GM12878 (cell line): ENCODE measurements around the gene ZBED5. TPM values are rescaled to one million over a fixed set of nuclear protein-coding genes. Genes with fewer than 3 reads are reported as not detected.

ENCODE experiments used
- ATAC-seq: fragments of 200-7000 bp; cut with Tn5 transposase; 3 replicates; pipeline ENCODE4 v1.9.1; 2020; ENCODE audit warnings: mild to moderate bottlenecking, moderate library complexity
- BruUV-seq: library from RNA; stranded (reverse); fragments of 400-500 nt; replicated peaks from 2 replicates; lab custom pipeline; 2021; lab: Mats Ljungman, UMichigan
- CTCF ChIA-PET: fragments of 300-600 bp; sonication (Branson Sonifier 250); formaldehyde crosslinking; extraction: SDS; loops from one replicate; lab custom pipeline; 2021; ENCODE audit warnings: inconsistent platforms; lab: Yijun Ruan, JAX
- POLR2A ChIA-PET: fragments of 350-600 bp; formaldehyde crosslinking; extraction: SDS; loops from one replicate; lab custom pipeline; 2021; ENCODE audit warnings: inconsistent platforms; lab: Charles Lee
- RAD21 ChIA-PET: fragments of 300-600 bp; sonication (Branson Sonifier 250); formaldehyde crosslinking; loops from one replicate; lab custom pipeline; 2023; ENCODE audit warnings: antibody characterized with exemption; ENCODE audit not compliant: unreplicated experiment; lab: Charles Lee
- SMC1A ChIA-PET: fragments of 300-600 bp; sonication (Branson Sonifier 250); formaldehyde crosslinking; loops from one replicate; lab custom pipeline; 2023; ENCODE audit not compliant: unreplicated experiment, uncharacterized antibody; lab: Charles Lee
- DNase-seq: peaks from one replicate; pipeline ENCODE4 v3.0.0-alpha.2; 2011; ENCODE audit warnings: low read depth, low spot score
- FAIRE-seq: peaks from 3 replicates; lab custom pipeline; 2011; peaks lifted over from hg19 to GRCh38; lab: Jason Lieb, UNC
- H2AFZ ChIP-seq: 2 replicates; pipeline ENCODE4 v1.6.0; 2011; ENCODE audit warnings: low read depth, low read length, control low read depth; ENCODE audit not compliant: control insufficient read depth
- H3K27ac ChIP-seq: 2 replicates; pipeline ENCODE4 v1.5.1; 2011; ENCODE audit warnings: control low read depth; ENCODE audit not compliant: control insufficient read depth, insufficient read depth
- H3K27me3 ChIP-seq, 2 experiments: replicated peaks in 1 of 2; 2 replicates each; pipeline versions ENCODE4 v1.6.0 to v1.6.1; 2011; ENCODE audit warnings: low read length in 1 of 2; ENCODE audit not compliant: control insufficient read depth in 2 of 2, insufficient read depth in 2 of 2
- H3K36me3 ChIP-seq, 2 experiments: 2 replicates each; pipeline ENCODE4 v1.5.1; 2011; ENCODE audit warnings: low read length in 1 of 2; ENCODE audit not compliant: control insufficient read depth in 2 of 2, insufficient read depth in 2 of 2
- H3K4me1 ChIP-seq: 2 replicates; pipeline ENCODE4 v1.6.1; 2011; ENCODE audit warnings: mild to moderate bottlenecking, low read length, moderate library complexity, mixed read lengths; ENCODE audit not compliant: control insufficient read depth, insufficient read depth
- H3K4me2 ChIP-seq: 2 replicates; pipeline ENCODE4 v1.6.0; 2011; ENCODE audit warnings: control low read depth; ENCODE audit not compliant: control insufficient read depth, insufficient read depth
- H3K4me3 ChIP-seq: fragments of 200-600 bp; sonication (generic); 2 replicates; pipeline ENCODE4 v1.5.1; 2016
- H3K79me2 ChIP-seq: 2 replicates; pipeline ENCODE4 v1.6.0; 2011; ENCODE audit warnings: low read length; ENCODE audit not compliant: control insufficient read depth, insufficient read depth
- H3K9ac ChIP-seq: 2 replicates; pipeline ENCODE4 v1.8.0; 2011; ENCODE audit warnings: low read length, control low read depth, mixed read lengths; ENCODE audit not compliant: control insufficient read depth, insufficient read depth
- H3K9me3 ChIP-seq: replicated peaks from 3 replicates; pipeline ENCODE4 v1.5.1; 2011; ENCODE audit warnings: mild to moderate bottlenecking, low read length; ENCODE audit not compliant: control insufficient read depth, insufficient read depth
- H4K20me1 ChIP-seq: 2 replicates; pipeline ENCODE4 v1.6.0; 2011; ENCODE audit not compliant: control insufficient read depth, insufficient read depth
- CHD4 ChIP-seq: fragments of 200-600 bp; sonication (generic); IDR thresholded peaks from 2 replicates; pipeline ENCODE4 v1.6.1; 2016; ENCODE audit warnings: mild to moderate bottlenecking
- ETV6 ChIP-seq, 2 experiments: fragments of 450-650 bp in 1 of 2; IDR thresholded peaks in 1 of 2; conservative IDR thresholded peaks in 1 of 2; 2 replicates each; pipeline ENCODE4 v1.6.1; 2014; ENCODE audit warnings: antibody characterized with exemption in 1 of 2, borderline replicate concordance in 1 of 2, low read depth in 1 of 2, mild to moderate bottlenecking in 1 of 2, moderate library complexity in 1 of 2
- GATAD2B ChIP-seq: fragments of 450-650 bp; conservative IDR thresholded peaks from 2 replicates; pipeline ENCODE4 v1.6.1; 2017; ENCODE audit warnings: low read depth, mild to moderate bottlenecking, moderate library complexity
- HDGF ChIP-seq: fragments of 450-650 bp; IDR thresholded peaks from 2 replicates; pipeline ENCODE4 v1.6.1; 2016; ENCODE audit warnings: antibody characterized with exemption
- MEF2B ChIP-seq: fragments of 450-650 bp; IDR thresholded peaks from 2 replicates; pipeline ENCODE4 v1.6.1; 2018; ENCODE audit warnings: mild to moderate bottlenecking, moderate library complexity; ENCODE audit not compliant: partially characterized antibody, poor library complexity, severe bottlenecking
- MYC ChIP-seq: IDR thresholded peaks from 2 replicates; pipeline ENCODE4 v1.6.1; 2011; ENCODE audit warnings: mild to moderate bottlenecking, low read length, moderate library complexity, inconsistent platforms; ENCODE audit not compliant: insufficient read depth, insufficient replicate concordance, insufficient read length, severe bottlenecking
- POLR2AphosphoS5 ChIP-seq: IDR thresholded peaks from 2 replicates; pipeline ENCODE4 v1.6.1; 2011; ENCODE audit warnings: mild to moderate bottlenecking, low read length, inconsistent platforms
- POU2F2 ChIP-seq: IDR thresholded peaks from 3 replicates; pipeline ENCODE4 v1.6.1; 2011; ENCODE audit warnings: low read depth, mild to moderate bottlenecking, low read length, borderline replicate concordance
- RELA ChIP-seq: fragments of 450-650 bp; IDR thresholded peaks from 2 replicates; pipeline ENCODE4 v1.8.0; 2014; ENCODE audit warnings: borderline replicate concordance; ENCODE audit not compliant: partially characterized antibody
- RUNX3 ChIP-seq: IDR thresholded peaks from 2 replicates; pipeline ENCODE4 v1.6.1; 2012; ENCODE audit warnings: low read length, inconsistent platforms
- SMC3 ChIP-seq: IDR thresholded peaks from 2 replicates; pipeline ENCODE4 v1.6.1; 2011; ENCODE audit warnings: low read length, improper control_type of control experiment, borderline replicate concordance
- SREBF1 ChIP-seq: IDR thresholded peaks from 2 replicates; pipeline ENCODE4 v1.6.1; 2012; ENCODE audit warnings: mild to moderate bottlenecking, low read length
- WGBS: methylation state at CpG from one replicate; pipeline ENCODE4 v1.1.6; 2016; ENCODE audit warnings: low lambda C conversion rate; ENCODE audit not compliant: insufficient replicate concordance, insufficient coverage; ENCODE audit errors: missing lambda C conversion rate; 5-methylcytosine and 5-hydroxymethylcytosine counted together
- in situ Hi-C: fragments of 300-500 bp; cut with MboI; formaldehyde crosslinking; loops from 9 replicates; pipeline ENCODE4 v1.14.3; 2018; ENCODE audit warnings: mixed read lengths
- intact Hi-C: fragments of 100-400 bp; cut with micrococcal nuclease; formaldehyde crosslinking; loops from one replicate; pipeline ENCODE4 v1.14.2; 2022; ENCODE audit not compliant: unreplicated experiment
- polyA plus RNA-seq, 11 experiments: library from polyadenylated mRNA; depleted of rRNA in 4 of 11; unstranded in 6 of 11; stranded (reverse) in 5 of 11; fragments of >200 nt; fragmentation: Nextera tagmentation in 4 of 11; fragmentation: Illumina TruSeq in 1 of 11; extraction: Ambion mirVana in 4 of 11; extraction: Trizol in 1 of 11; gene quantifications; 1 replicate in 1 of 11; 2 replicates in 10 of 11; pipeline versions ENCODE4 v1.2.1 to v1.2.3, GENCODE V29; 2011 to 2016; ENCODE audit warnings: inconsistent platforms in 2 of 11, missing spikeins in 2 of 11, low read depth in 1 of 11
- total RNA-seq, 4 experiments: library from RNA; depleted of rRNA in 3 of 4; stranded (reverse); fragments of >200 nt in 3 of 4; fragmentation: Illumina TruSeq in 1 of 4; extraction: Trizol in 1 of 4; gene quantifications; 2 replicates each; pipeline versions ENCODE4 v1.2.1 to v1.2.3, GENCODE V29; 2013 to 2021
- TF ChIP-seq, protein P1 (sequence below): IDR thresholded peaks from 2 replicates; pipeline ENCODE4 v1.6.1; 2012; ENCODE audit warnings: improper control_type of control experiment, low read depth, low read length; ENCODE audit not compliant: insufficient replicate concordance

ZBED5 gene
- total and polyA plus RNA-seq, 10 of the 15 experiments (the other 5 are each of a cell fraction or from before 2014, with no cell fraction given) = 27.3 to 86.8 (median 37.6) TPM

DNA sequence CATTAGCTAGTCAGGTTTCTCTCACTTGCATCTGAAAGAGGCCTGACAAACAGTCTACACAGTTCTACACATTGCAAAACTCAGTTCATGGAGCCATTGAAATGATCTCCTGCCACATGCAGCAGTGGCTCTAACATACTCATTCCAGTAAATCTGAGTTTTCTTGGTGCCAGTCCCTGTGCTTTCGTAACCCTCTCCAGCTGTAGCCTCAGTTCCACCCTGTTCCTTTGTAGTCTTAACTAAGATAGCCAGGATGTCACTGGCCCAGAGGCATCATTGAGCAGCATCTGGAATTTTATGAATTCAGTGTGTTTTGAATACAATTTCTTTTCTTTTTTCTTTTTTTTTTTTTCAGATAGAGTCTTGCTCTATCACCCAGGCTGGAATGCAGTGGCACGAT, 37.4 kb upstream of the ZBED5 start:
- WGBS = 83% methylated on average over 2 of the region's 2 CpGs
- CTCF ChIA-PET = no interaction called here

More for the DNA sequence above, 37.4 kb upstream of the ZBED5 start:
- SMC1A ChIA-PET = interaction anchor here (0.8 kb wide), 1 partner anchor 86 kb away, joined by 3 read pairs; the partner anchor contains the start of gene EIF4G2
- H4K20me1 ChIP-seq = no peaks in the 10 kb centered on the region
- H2AFZ ChIP-seq = no peak overlapping the region
- no peaks in the 10 kb centered on the region for H3K79me2 ChIP-seq
- H3K27me3 ChIP-seq = no peaks in the 10 kb centered on the region
- TF ChIP-seq POLR2AphosphoS5 (no peak), GATAD2B (no peak), POU2F2 (no peak), RELA (no peak), MEF2B (no peak), SREBF1 (no peak), HDGF (no peak), SMC3 (no peak), MYC (no peak), CHD4 (no peak), ETV6 (conservative IDR thresholded peaks at IDR 0.05 in 1 of 2, IDR thresholded peaks at IDR 0.05 in 1 of 2; ENCODE audit: borderline replicate concordance in 1 of 2, low read depth in 1 of 2) (no peak), RUNX3 (no peak)
- TF ChIP-seq, protein P1, sequence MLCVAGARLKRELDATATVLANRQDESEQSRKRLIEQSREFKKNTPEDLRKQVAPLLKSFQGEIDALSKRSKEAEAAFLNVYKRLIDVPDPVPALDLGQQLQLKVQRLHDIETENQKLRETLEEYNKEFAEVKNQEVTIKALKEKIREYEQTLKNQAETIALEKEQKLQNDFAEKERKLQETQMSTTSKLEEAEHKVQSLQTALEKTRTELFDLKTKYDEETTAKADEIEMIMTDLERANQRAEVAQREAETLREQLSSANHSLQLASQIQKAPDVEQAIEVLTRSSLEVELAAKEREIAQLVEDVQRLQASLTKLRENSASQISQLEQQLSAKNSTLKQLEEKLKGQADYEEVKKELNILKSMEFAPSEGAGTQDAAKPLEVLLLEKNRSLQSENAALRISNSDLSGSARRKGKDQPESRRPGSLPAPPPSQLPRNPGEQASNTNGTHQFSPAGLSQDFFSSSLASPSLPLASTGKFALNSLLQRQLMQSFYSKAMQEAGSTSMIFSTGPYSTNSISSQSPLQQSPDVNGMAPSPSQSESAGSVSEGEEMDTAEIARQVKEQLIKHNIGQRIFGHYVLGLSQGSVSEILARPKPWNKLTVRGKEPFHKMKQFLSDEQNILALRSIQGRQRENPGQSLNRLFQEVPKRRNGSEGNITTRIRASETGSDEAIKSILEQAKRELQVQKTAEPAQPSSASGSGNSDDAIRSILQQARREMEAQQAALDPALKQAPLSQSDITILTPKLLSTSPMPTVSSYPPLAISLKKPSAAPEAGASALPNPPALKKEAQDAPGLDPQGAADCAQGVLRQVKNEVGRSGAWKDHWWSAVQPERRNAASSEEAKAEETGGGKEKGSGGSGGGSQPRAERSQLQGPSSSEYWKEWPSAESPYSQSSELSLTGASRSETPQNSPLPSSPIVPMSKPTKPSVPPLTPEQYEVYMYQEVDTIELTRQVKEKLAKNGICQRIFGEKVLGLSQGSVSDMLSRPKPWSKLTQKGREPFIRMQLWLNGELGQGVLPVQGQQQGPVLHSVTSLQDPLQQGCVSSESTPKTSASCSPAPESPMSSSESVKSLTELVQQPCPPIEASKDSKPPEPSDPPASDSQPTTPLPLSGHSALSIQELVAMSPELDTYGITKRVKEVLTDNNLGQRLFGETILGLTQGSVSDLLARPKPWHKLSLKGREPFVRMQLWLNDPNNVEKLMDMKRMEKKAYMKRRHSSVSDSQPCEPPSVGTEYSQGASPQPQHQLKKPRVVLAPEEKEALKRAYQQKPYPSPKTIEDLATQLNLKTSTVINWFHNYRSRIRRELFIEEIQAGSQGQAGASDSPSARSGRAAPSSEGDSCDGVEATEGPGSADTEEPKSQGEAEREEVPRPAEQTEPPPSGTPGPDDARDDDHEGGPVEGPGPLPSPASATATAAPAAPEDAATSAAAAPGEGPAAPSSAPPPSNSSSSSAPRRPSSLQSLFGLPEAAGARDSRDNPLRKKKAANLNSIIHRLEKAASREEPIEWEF = no peak
- ATAC-seq (no peak), DNase-seq (no peak), FAIRE-seq (no peak)
- no peak overlapping the region for H3K4me3 ChIP-seq
- H3K4me2 ChIP-seq = no peak overlapping the region
- intact Hi-C loops = no loop called here
- RAD21 ChIA-PET = no interaction called here
- in situ Hi-C loops = no loop called here
- H3K27ac ChIP-seq = no peak overlapping the region
- POLR2A ChIA-PET = interaction anchor here (1.6 kb wide), 1 partner anchor 87 kb away, joined by 5 read pairs; the partner anchor contains the start of gene EIF4G2
- no peak overlapping the region for H3K9ac ChIP-seq
- no TSS peak for BruUV-seq
- no peaks in the 10 kb centered on the region for H3K9me3 ChIP-seq
- H3K36me3 ChIP-seq = no peaks in the 10 kb centered on the region
- no peaks in the 10 kb centered on the region; the same call in 1 of the 2 replicates for H3K4me1 ChIP-seq
